ENCODE results near the gene KCNN1. TPM values are rescaled to one million over a fixed set of nuclear protein-coding genes. Genes with fewer than 3 reads are reported as not detected.

KCNN1 gene
- not detected in 2 replicates for total RNA-seq

GRCh38 chr19:17966550-17967256, at the start of gene KCNN1:
TSS of gene KCNN1 (plus strand) at chr19:17967107. CDS start at chr19:17973889, 6,782 bp downstream.

DNA sequence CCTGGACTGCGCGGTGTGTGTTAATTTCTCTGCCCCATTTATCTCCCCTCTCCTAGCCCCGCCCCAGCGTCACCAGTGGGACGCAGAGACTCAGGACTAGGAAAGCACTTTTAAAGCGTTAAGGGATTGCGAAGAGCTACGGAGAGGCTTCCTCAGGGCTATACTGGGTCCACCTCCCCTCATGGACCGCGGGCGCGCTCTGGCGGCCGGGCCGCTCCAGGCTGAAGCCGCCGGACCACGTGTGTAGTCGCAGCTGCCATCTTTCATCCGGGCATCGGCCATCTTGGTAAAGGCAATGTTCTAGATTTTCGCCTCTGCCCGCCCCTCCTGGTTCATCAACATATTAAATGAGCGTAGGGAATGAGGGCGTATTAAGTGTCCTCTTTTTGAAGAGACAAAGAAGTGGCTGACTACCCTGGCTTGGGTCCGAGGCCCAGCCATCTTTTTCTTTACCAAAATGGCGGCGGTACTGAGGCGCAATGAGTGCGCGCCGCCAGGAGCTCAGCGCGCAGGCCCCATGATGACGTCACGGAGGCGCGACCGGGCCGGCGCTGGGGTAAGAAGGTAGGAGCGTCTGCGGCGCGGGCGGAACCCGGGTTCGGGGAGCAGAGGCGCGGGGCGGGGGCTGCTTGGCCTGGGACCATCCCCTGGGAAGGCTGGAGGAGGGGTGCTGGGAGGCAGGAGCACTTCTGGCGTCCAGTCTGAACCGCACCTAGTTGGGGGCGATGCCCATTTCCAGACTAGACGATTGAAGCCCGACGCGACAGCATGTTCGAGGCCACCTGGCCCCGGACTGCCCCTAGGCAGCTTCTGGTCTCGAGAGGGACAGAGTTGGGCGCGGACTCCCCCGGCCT, 34.2 kb upstream of the KCNN1 start, which contains the start of gene CCDC124:
Gene CCDC124, plus strand, starts transcription at position 531 of the 854 bp plus-strand sequence. CDS start 3,406 bp downstream, outside the sequence.

DNA sequence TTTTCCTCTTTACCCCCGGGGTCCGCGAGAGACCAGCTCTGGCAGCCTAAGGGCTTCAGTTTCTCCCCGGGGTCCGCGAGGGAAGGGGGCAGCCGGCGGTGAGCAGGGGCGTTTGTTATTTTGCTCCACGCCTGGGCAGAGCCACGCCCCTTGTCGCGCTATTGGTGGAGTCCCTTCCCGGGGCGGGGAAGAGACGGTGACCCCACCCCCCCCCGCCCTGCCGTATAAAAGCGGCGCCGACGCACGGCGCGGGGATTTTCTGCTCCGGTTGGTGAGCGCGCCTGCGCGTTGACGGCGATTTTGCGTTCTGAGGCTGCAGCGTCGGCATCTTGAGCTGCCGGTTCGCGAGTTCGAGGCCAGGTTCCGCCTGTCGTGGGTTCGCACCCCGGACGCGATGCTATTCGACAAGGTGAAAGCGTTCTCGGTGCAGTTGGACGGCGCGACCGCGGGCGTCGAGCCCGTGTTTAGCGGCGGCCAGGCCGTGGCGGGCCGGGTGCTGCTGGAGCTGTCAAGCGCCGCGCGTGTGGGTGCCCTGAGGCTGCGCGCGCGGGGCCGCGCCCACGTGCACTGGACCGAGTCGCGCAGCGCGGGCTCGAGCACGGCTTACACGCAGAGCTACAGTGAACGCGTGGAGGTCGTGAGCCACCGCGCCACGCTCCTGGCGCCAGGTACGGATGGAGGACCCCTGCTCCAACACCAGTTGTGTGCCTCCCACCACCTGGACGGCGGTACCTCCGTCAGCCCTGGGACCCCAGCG, 41.2 kb downstream of the KCNN1 start, which contains the start of gene ARRDC2:
Gene ARRDC2, plus strand, starts transcription at position 254 of the 757 bp plus-strand sequence. Its CDS starts 141 bp downstream, at position 395.

Other genes starting within 250 kb of the KCNN1 start
- 23.2 and 60.5 TPM in 2 replicates for gene MAP1S, start 247.6 kb upstream of the KCNN1 start, total RNA-seq
- gene FCHO1, start 215.6 kb upstream of the KCNN1 start, total RNA-seq = 0.86 and 2.1 TPM in 2 replicates
- not detected in 2 replicates for gene B3GNT3, start 172.0 kb upstream of the KCNN1 start, total RNA-seq
- gene INSL3, start 145.6 kb upstream of the KCNN1 start, total RNA-seq = not detected in 2 replicates
- 5.5 and 6.2 TPM in 2 replicates for gene JAK3, start 119.1 kb upstream of the KCNN1 start, total RNA-seq
- gene RPL18A, start 107.2 kb upstream of the KCNN1 start, total RNA-seq = 1,276 and 1,475 TPM in 2 replicates
- not detected in 2 replicates for gene SLC5A5, start 95.2 kb upstream of the KCNN1 start, total RNA-seq
- gene CCDC124, start 34.1 kb upstream of the KCNN1 start, total RNA-seq = 103 and 111 TPM in 2 replicates
- 8.3 and 14.7 TPM in 2 replicates for gene ARRDC2, start 41.1 kb downstream of the KCNN1 start, total RNA-seq
- gene IL12RB1, start 119.8 kb downstream of the KCNN1 start, total RNA-seq = 0.18 TPM in 1 of 2 replicates, not detected in the other
- 4.3 and 7.2 TPM in 2 replicates for gene MAST3, start 130.7 kb downstream of the KCNN1 start, total RNA-seq
- gene PIK3R2, start 186.1 kb downstream of the KCNN1 start, total RNA-seq = 13.8 and 19.1 TPM in 2 replicates
- not detected in 2 replicates for gene IFI30, start 206.7 kb downstream of the KCNN1 start, total RNA-seq
- gene MPV17L2, start 226.1 kb downstream of the KCNN1 start, total RNA-seq = 15.0 and 45.7 TPM in 2 replicates
- 0.18 and 1.4 TPM in 2 replicates for gene RAB3A, start 236.9 kb downstream of the KCNN1 start, total RNA-seq

Data from myometrial cell (primary cell).